ENCODE data around the gene PDHX. TPM values are rescaled to one million over a fixed set of nuclear protein-coding genes. Genes with fewer than 3 reads are reported as not detected.

Gene PDHX
- total RNA-seq, 1 experiment from 2014 or later: 99.9 TPM

DNA sequence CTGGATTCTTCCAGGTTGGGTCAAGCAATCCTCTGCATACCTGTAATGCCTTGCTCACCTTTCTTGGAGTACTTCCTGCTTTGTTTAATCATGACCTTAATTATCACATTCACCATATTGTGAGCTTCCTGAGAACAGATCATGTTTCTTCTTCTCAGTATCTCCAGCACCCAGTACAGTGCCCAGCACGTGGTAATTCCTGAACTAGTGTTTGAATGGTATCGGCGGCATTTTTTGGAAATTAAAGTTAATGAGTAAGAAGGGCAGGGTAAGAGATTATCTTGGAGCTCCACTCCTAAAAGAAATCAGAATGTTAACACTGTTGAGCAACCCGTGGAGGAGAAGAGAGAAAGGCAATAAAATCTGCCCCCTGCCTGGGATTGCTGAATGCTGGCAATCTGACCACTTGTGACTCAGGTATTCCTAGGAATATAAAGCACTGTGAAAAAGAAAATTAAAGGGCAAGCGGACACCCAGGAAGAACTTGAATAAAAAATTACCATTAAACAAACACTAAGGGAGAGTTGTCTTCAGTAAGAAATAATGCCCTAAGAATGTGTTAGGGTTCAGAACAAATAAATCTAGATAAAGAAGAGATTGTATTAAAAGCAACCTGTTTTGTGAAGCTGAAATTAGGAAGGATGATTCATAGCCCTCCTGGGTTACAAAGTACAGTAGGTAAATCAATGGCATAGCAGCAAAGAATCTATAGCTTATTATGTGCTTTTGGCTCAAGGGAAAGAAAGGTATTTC is 92.9 kb downstream of the PDHX start:
- Histone ChIP-seq H3K27ac (ENCODE audit: low read depth, low read length, poor library complexity, severe bottlenecking) (no peak overlapping the region), H3K27me3 (replicated peaks; ENCODE audit: insufficient read depth, low read depth, low read length, poor library complexity) (no peaks in the 10 kb centered on the region), H3K9me3 (ENCODE audit: low read depth, low read length, poor library complexity, severe bottlenecking) (no peaks in the 10 kb centered on the region), H3K36me3 (ENCODE audit: insufficient read depth, low read length, poor library complexity, severe bottlenecking) (no peaks in the 10 kb centered on the region), H3K4me1 (ENCODE audit: insufficient read depth, low read length, poor library complexity, severe bottlenecking) (peaks cover 4% of the 10 kb centered on the region), H3K4me3 (ENCODE audit: low read depth, low read length, poor library complexity, severe bottlenecking) (no peak overlapping the region)
- BruUV-seq (replicated peaks): no TSS peak
- TF ChIP-seq, protein P1, sequence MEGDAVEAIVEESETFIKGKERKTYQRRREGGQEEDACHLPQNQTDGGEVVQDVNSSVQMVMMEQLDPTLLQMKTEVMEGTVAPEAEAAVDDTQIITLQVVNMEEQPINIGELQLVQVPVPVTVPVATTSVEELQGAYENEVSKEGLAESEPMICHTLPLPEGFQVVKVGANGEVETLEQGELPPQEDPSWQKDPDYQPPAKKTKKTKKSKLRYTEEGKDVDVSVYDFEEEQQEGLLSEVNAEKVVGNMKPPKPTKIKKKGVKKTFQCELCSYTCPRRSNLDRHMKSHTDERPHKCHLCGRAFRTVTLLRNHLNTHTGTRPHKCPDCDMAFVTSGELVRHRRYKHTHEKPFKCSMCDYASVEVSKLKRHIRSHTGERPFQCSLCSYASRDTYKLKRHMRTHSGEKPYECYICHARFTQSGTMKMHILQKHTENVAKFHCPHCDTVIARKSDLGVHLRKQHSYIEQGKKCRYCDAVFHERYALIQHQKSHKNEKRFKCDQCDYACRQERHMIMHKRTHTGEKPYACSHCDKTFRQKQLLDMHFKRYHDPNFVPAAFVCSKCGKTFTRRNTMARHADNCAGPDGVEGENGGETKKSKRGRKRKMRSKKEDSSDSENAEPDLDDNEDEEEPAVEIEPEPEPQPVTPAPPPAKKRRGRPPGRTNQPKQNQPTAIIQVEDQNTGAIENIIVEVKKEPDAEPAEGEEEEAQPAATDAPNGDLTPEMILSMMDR (conservative IDR thresholded peaks at IDR 0.05; ENCODE audit: low read depth, low read length): no peak
- TF ChIP-seq EZH2 (IDR thresholded peaks at IDR 0.05; ENCODE audit: borderline replicate concordance, low read depth, low read length, poor library complexity, severe bottlenecking): no peak
- intact Hi-C loops (cut with micrococcal nuclease; ENCODE audit: unreplicated experiment): no loop called here
- ChIA-PET POLR2A (ENCODE audit: low non-redundant PET) (no interaction called here), CTCF (no interaction called here)
- peak; percentile 83 for DNase-seq (ENCODE audit: low spot score)

DNA sequence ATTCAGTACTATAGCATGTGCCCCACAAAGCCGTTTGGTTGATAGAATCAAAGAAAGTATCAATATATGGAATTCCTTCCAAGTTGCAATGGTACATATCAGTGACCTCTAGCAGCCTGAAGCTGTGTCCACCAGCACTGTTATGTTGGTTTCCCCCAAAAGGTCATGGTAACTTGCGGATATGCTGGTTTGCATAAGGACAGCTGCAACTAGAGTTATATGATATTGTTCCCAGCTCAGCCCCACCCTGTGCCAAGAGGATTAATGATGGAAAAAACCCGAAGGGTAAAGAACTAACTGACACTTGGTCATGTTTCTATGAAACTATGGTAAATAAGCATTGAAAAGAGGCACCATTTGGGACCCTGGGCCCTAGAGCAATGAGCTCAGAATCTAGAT is 93.5 kb downstream of the PDHX start:
- no peak for TF ChIP-seq EZH2 (IDR thresholded peaks at IDR 0.05; ENCODE audit: borderline replicate concordance, low read depth, low read length, poor library complexity, severe bottlenecking)
- TF ChIP-seq, protein P1 (conservative IDR thresholded peaks at IDR 0.05; ENCODE audit: low read depth, low read length): no peak
- Histone ChIP-seq H3K27me3 (replicated peaks; ENCODE audit: insufficient read depth, low read depth, low read length, poor library complexity) (no peaks in the 10 kb centered on the region), H3K9me3 (ENCODE audit: low read depth, low read length, poor library complexity, severe bottlenecking) (no peaks in the 10 kb centered on the region), H3K36me3 (ENCODE audit: insufficient read depth, low read length, poor library complexity, severe bottlenecking) (no peaks in the 10 kb centered on the region), H3K4me3 (ENCODE audit: low read depth, low read length, poor library complexity, severe bottlenecking) (no peak overlapping the region), H3K27ac (ENCODE audit: low read depth, low read length, poor library complexity, severe bottlenecking) (no peak overlapping the region), H3K4me1 (ENCODE audit: insufficient read depth, low read length, poor library complexity, severe bottlenecking) (peaks cover 4% of the 10 kb centered on the region)
- no TSS peak for BruUV-seq (replicated peaks)
- CTCF ChIA-PET: no interaction called here
- DNase-seq (ENCODE audit: low spot score): no peak
- POLR2A ChIA-PET (ENCODE audit: low non-redundant PET): no interaction called here
- intact Hi-C loops (cut with micrococcal nuclease; ENCODE audit: unreplicated experiment): no loop called here

DNA sequence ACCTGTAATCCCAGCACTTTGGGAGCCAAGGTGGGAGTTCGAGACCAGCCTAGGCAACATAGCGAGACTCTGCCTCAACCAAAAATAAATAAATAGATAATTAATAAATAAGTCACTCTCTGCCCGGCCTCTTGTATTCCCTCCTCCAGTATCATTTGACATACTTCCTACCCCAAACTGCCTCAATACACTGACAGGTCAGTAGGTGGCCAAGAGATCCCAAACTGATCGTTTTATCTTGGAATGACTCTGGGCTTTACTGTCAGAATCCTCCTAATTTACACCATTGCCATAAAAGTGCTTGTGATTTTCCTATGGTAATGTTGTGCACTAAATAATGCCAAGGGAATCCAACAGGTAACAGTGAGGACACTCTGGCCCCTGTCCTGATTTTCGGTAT is 94.2 kb downstream of the PDHX start:
- no peak overlapping the region for H3K4me3 ChIP-seq (ENCODE audit: low read depth, low read length, poor library complexity, severe bottlenecking)
- intact Hi-C loops (cut with micrococcal nuclease; ENCODE audit: unreplicated experiment): no loop called here
- H3K27ac ChIP-seq (ENCODE audit: low read depth, low read length, poor library complexity, severe bottlenecking): no peak overlapping the region
- no TSS peak for BruUV-seq (replicated peaks)
- CTCF ChIA-PET: no interaction called here
- no peak for DNase-seq (ENCODE audit: low spot score)
- TF ChIP-seq, protein P1 (conservative IDR thresholded peaks at IDR 0.05; ENCODE audit: low read depth, low read length): no peak
- no peak for TF ChIP-seq EZH2 (IDR thresholded peaks at IDR 0.05; ENCODE audit: borderline replicate concordance, low read depth, low read length, poor library complexity, severe bottlenecking)
- POLR2A ChIA-PET (ENCODE audit: low non-redundant PET): no interaction called here
- H3K4me1 ChIP-seq (ENCODE audit: insufficient read depth, low read length, poor library complexity, severe bottlenecking): peaks cover 4% of the 10 kb centered on the region
- H3K36me3 ChIP-seq (ENCODE audit: insufficient read depth, low read length, poor library complexity, severe bottlenecking): no peaks in the 10 kb centered on the region
- no peaks in the 10 kb centered on the region for H3K9me3 ChIP-seq (ENCODE audit: low read depth, low read length, poor library complexity, severe bottlenecking)
- H3K27me3 ChIP-seq (replicated peaks; ENCODE audit: insufficient read depth, low read depth, low read length, poor library complexity): no peaks in the 10 kb centered on the region
